ENCODE results near the gene EDIL3.

Gene EDIL3

GRCh38 chr5:84149094-84149493, 235.6 kb downstream of the EDIL3 start:
- no peak for DNase-seq

- no peak for DNase-seq
Measured at GRCh38 chr5:84148651-84149050, 236.0 kb downstream of the EDIL3 start.

GRCh38 chr5:84137541-84137940, 247.1 kb downstream of the EDIL3 start:
- no peak for DNase-seq

- no peak for DNase-seq
Measured at GRCh38 chr5:84131372-84131771, 253.3 kb downstream of the EDIL3 start.

- DNase-seq, result no peak
Measured at GRCh38 chr5:84130006-84130580, 254.6 kb downstream of the EDIL3 start.

GRCh38 chr5:84125216-84125615, 259.5 kb downstream of the EDIL3 start:
- DNase-seq, result no peak

- DNase-seq, result no peak
Measured at GRCh38 chr5:84119252-84119651, 265.4 kb downstream of the EDIL3 start.

GRCh38 chr5:84118551-84118950, 266.1 kb downstream of the EDIL3 start:
- no peak for DNase-seq

- no peak for DNase-seq
Measured at GRCh38 chr5:84115727-84116126, 269.0 kb downstream of the EDIL3 start.

- no peak for DNase-seq
Measured at GRCh38 chr5:84113246-84114105, 271.2 kb downstream of the EDIL3 start.

- no peak for DNase-seq
Measured at GRCh38 chr5:84092738-84093137, 291.9 kb downstream of the EDIL3 start.

GRCh38 chr5:84091127-84091799, 293.4 kb downstream of the EDIL3 start:
- no peak for DNase-seq

GRCh38 chr5:84088996-84089395, 295.7 kb downstream of the EDIL3 start:
- no peak for DNase-seq

GRCh38 chr5:84086511-84086910, 298.2 kb downstream of the EDIL3 start:
- no peak for DNase-seq

GRCh38 chr5:84085387-84086041, 299.2 kb downstream of the EDIL3 start:
- DNase-seq, result no peak

GRCh38 chr5:84080908-84081307, 303.8 kb downstream of the EDIL3 start:
- DNase-seq, result no peak

- no peak for DNase-seq
Measured at GRCh38 chr5:84072339-84072738, 312.3 kb downstream of the EDIL3 start.

GRCh38 chr5:84069608-84070179, 315.0 kb downstream of the EDIL3 start:
- no peak for DNase-seq

- no peak for DNase-seq
Measured at GRCh38 chr5:84063041-84063440, 321.6 kb downstream of the EDIL3 start.

- no peak for DNase-seq
Measured at GRCh38 chr5:84059672-84060071, 325.0 kb downstream of the EDIL3 start.

GRCh38 chr5:84058561-84058960, 326.1 kb downstream of the EDIL3 start:
- no peak for DNase-seq

GRCh38 chr5:84057211-84057610, 327.5 kb downstream of the EDIL3 start:
- no peak for DNase-seq

- no peak for DNase-seq
Measured at GRCh38 chr5:84045964-84046363, 338.7 kb downstream of the EDIL3 start.
